NT2/D1 (cell line): ENCODE results near the gene METTL15.

Source experiments
- SUZ12 ChIP-seq: IDR thresholded peaks from 2 replicates; pipeline ENCODE4 v1.6.1; 2011; ENCODE audit not compliant: insufficient read length, insufficient read depth; ENCODE audit errors: extremely low read depth
- YY1 ChIP-seq: IDR thresholded peaks from 2 replicates; pipeline ENCODE4 v1.6.1; 2011; ENCODE audit not compliant: insufficient read length, insufficient read depth
- ZNF274 ChIP-seq: IDR thresholded peaks from 2 replicates; pipeline ENCODE4 v1.6.1; 2011; ENCODE audit warnings: mild to moderate bottlenecking, low read depth, low read length

- TF ChIP-seq YY1 (no peak), ZNF274 (no peak), SUZ12 (no peak)
Observed at GRCh38 chr11:28339488-28339887, 231.3 kb downstream of the METTL15 start.
